Lung microvascular endothelial cell (primary cell): Measurements from ENCODE around the gene BDKRB2. TPM values are rescaled to one million over a fixed set of nuclear protein-coding genes. Genes with fewer than 3 reads are reported as not detected.

Source experiments
- DNase-seq, 2 donors: peaks; one replicate each; pipeline versions ENCODE4 v3.0.0 to v3.0.0-alpha.2; 2010; ENCODE audit warnings: low read depth in 2 of 2
- total RNA-seq: library from RNA; depleted of rRNA; stranded (reverse); fragments of >200 nt; gene quantifications from 2 replicates; pipeline ENCODE4 v1.2.1, GENCODE V29; 2014

BDKRB2 gene
- total RNA-seq, 1 donor from 2014 or later = under 0.01 TPM

DNA sequence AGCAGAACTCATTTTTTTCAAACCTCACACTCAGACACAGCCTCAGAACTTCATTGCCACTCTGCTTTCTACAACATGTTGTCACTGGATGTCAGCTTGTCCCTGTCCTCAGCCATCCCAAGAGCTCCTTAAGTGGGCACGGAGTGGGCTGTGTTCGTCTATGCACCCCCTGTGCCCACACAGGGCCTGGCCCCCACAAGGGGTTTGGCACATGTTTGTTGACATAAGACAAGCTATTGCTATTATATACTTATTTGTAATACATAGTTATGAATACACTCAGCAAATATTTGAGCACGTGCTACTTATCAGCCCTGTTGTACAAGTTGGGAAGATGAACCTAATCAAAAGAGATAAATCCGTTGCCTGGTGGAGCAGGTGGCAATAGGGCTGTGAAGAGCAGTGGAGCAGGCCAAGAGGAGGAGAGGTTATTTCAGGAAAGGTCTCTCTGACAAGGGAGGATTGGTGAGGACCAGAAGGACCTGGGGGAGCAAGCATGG lies 47.1 kb downstream of the BDKRB2 start:
- DNase-seq = no peak

DNA sequence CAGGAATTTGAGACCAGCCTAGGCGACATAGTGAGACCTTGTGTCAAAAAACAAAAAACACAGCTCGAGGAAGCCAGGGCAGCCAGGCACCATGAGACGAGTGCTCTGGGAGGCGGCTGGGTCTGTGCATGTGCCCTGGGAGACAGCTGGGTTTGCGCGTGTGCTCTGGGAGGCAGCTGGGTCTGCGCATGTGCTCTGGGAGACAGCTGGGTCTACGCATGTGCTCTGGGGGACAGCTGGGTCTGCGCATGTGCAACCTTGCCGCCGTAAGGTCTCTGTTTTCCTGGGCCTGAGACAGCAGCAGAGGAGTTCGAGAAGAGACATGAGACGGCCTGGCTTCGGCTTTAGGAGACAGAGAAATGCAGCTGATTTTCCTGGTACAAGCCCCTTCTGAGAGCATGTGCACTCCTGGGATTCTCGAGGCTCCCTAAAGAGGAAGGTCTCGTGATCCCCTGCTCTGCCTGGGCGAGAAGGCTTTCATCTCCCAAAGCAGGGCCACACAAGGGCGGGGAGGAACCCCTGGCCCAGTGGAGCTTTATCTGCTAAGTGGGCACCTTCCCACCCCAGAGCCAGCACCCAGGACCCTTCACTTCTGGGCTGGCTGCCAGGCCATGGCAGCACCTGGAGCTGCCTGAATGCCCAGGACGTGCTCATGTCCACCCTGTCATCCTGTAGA lies 47.8 kb downstream of the BDKRB2 start:
- no peak for DNase-seq

DNA sequence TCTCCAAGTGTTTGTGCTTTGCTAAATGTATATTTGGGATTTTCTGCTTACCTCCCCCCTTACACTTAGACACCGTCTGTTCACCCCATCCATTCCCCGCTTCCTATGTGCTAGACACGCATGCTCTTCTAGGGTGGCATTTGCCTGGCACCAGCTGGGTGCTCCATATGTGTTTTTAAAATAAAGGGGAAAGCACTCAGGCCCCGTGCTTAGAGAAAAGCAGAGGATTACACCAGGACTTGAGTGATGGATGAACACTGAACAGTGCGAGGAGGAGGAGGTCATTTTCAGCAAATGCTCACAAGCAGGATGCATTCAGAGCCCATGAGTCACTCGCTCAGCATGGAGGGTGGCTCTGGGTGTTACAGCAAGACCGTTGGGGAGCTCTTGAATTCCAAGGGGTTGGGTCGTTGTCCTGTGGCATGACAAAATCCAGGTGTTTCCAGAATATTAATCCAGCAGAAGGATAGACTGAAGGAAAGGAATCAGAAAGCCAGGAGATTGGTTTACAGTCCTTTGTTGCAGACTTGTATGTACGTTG lies 48.4 kb downstream of the BDKRB2 start:
- no peak for DNase-seq

DNA sequence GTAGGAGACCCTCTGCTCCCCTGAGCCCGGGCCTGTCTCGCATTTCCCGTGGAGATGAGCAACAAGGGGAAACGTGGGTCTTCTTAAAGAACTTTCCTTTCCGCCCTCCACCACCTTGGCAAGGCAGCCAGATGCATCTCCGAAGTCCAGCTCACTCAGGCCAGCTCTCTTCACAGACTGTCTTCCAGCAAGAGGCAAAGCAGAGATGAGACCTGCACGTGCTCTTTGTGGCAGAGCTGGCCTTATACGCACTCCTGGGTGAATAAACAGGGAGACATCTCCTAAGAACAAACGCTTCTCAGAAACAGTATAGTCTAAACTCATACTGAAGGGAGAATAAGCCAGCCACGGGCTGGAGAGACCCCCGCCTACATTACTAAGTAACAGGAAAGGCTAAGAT lies 50.0 kb downstream of the BDKRB2 start:
- DNase-seq = no peak

DNA sequence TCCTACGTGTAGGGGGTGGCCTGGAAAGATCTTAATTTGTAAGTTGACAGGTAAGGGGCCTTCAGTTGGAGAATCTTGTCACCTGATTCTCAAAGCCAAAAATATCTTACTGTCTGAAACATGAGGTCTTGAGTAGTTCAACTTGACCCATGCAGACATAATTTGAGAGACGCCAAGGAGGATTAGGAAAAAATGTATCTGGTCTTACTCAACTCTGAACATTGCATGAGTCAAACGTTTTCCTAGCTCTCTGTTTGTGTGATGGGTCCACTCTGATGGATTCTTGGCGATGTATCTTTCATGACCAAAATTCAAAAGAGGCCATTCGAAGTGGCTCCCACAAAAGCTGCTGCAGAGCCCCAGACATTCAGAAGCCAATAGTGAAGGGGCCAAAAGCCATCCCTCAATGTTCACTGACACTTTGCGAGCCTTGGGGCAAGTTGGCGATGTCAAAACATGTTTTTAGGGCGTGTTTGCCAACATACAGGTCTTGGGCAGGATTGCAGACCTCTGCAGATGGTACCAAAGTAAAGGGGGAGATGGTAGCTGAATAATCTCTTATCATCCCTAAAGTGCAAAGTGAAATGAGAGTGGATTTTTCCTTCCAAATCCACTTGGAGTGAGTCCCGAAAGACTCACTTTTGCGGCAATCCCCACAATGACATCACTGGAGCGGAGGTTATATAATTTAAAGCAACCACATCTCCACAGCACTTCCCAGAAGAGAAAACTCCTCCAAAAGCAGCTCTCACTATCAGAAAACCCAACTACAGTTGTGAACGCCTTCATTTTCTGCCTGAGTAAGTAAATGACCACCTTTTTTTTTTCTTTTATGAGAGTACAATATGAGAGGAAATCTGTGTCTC lies 51.1 kb downstream of the BDKRB2 start, which contains the start of gene BDKRB1:
TSS of gene BDKRB1 (plus strand) at position 710 of the 866 bp plus-strand sequence. CDS start 7,473 bp downstream, outside the sequence.
- DNase-seq = peak in 1 of 2 donors; percentile 23

DNA sequence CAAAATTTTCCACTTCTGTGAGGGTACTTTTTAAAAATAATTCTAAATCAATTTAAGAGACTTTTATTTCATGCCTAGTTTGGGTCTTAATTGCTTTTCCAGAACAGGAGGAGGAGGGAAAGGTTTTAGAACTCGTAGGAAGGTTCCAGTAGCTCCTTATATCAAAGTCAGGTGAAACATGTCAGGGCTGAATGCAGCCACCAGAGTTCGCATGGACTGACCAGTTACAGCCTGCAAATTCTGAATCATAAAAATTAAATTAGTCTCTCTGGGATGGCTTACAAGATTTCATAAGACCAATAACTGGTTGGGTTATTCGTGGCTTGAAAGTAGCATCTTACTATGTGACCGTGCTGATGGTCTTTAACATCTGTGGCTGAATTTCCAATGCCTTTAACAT lies 51.8 kb downstream of the BDKRB2 start:
- peak in 1 of 2 donors; percentile 30 for DNase-seq

DNA sequence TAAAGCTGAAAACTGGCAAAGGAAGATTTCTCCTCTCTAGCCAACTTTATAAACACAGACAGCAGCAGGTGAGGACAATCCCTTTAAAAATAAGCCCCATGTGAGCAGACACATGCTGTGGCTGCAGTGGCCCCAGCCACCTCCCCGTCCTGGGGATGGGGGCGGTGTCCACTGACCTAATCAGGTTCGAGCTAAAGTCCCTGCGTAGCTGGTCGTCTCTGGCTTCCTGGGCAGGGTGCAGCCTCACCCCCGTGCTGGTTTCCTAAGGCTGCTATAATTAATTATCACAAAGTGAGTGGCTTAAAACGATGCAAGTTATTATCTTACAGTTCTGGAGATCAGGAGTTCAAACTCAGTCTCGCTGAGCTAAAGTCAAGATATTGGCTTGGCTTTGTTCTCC lies 52.4 kb downstream of the BDKRB2 start:
- no peak for DNase-seq

DNA sequence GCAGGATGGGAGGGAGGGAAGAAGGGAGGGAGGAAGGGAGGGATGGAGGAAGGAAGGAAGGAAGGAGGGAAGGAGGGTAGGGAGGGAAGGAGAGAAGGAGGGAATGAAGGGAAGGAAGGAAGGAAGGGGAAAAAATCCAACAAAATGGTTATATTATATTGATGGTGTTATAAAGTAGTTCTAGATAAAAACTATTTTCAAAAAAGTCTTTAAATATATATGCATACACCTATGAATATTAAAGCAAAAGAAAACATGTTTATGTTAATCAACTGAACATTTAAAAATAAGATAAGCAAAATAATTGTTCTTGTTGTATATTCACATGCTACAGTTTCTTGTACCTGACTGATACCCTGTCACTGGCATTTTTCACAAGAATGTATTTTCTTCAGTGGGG lies 53.3 kb downstream of the BDKRB2 start:
- no peak for DNase-seq

DNA sequence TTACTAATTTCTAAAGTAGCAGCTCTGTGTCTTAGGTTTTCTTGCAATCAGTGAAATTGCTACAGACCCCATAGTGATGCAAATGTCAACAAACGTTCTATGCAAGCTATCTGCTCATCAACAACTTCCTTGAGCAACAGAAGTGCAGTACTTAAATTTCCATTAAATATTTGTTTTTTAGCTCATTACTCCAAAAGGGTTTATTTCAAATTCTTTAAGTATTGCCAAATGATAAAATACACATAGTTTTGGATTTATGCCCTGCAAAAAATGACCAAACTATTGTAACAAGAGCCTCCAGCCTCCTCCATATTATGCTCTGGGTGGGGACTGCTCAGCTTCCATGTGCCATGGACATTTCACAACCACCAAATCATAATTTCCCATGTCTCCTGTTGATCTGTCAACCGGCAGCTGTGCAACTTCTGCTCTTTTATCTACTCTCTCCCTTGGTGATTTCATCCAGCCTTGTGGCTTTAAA lies 55.7 kb downstream of the BDKRB2 start:
- DNase-seq = no peak

DNA sequence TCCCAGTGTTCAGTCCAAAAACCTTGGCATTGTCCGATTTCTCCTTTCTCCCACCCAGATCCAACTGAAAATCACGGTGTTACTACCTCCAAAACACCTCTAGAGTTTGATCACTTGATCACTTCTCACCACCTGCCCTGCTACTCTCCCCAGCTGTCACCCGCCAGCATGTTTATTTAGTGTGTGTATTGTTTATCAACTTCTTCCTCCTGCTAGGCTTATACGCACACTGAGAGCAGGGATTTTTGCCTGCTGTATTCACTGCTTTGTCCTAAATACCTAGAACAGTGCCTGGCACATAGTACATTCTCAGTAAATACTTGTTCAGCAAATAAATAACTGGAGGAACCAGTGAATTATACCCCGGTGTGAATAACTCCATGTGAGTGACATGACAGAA lies 56.4 kb downstream of the BDKRB2 start:
- DNase-seq = no peak

DNA sequence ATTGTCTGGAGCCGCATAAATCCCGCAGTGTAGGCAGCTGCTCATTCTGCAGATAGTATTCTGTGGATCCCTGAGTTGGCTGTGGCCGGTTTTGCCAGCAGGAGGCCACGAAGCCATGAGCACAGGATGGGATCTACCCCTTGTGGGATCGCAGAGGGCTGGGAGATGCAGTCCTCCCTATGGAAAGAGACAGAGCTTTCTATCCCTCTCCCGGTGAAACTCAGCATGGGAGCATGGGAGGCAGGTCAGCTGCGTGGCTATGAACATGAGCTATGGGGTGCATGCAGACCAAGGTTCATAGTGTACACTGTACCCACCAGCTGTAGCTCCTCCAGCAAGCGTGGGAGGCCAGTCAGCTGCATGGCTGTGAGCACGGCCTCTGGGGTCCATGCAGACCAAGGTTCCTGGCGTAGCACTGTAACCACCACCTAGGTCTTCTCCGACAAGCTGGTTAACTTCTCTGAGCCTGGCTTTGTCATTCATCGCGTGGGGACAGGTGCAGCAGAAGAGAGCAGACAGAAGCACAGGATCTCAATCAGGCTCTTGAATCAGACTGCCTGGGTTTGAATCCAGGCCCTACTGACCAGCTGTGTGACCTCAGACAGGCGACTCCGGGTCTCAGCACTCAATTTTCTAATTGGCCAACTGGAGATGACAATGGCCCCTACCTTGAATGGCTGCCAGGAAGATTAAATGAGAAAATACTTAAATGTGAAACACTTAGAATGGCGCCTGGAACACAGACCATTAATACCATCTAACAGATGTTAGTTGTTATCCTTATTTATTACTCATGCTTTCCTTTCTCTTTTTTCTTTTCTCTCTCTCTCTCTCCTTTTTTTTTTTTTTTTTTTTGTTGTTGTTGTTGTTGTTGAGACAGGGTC lies 57.4 kb downstream of the BDKRB2 start:
- no peak for DNase-seq

DNA sequence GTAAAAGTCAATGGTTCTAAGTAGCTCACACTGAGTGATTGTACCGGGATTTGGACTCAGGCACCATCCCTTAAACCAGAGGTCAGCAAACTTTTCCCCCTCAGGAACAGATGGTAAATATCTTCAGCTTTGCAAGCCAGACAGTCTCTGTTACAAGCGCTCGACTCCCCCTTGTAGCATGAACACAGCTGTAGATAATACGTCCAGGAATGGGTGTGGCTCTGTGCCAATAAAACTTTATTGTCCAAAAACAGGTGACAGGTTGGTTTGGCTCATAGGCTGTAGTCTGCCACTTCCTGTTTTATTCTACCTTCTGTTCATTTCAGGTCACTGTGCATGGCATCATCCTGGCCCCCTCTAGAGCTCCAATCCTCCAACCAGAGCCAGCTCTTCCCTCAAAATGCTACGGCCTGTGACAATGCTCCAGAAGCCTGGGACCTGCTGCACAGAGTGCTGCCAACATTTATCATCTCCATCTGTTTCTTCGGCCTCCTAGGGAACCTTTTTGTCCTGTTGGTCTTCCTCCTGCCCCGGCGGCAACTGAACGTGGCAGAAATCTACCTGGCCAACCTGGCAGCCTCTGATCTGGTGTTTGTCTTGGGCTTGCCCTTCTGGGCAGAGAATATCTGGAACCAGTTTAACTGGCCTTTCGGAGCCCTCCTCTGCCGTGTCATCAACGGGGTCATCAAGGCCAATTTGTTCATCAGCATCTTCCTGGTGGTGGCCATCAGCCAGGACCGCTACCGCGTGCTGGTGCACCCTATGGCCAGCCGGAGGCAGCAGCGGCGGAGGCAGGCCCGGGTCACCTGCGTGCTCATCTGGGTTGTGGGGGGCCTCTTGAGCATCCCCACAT lies 58.9 kb downstream of the BDKRB2 start:
- no peak for DNase-seq

DNA sequence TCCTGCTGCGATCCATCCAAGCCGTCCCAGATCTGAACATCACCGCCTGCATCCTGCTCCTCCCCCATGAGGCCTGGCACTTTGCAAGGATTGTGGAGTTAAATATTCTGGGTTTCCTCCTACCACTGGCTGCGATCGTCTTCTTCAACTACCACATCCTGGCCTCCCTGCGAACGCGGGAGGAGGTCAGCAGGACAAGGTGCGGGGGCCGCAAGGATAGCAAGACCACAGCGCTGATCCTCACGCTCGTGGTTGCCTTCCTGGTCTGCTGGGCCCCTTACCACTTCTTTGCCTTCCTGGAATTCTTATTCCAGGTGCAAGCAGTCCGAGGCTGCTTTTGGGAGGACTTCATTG lies 59.5 kb downstream of the BDKRB2 start:
- DNase-seq = no peak

DNA sequence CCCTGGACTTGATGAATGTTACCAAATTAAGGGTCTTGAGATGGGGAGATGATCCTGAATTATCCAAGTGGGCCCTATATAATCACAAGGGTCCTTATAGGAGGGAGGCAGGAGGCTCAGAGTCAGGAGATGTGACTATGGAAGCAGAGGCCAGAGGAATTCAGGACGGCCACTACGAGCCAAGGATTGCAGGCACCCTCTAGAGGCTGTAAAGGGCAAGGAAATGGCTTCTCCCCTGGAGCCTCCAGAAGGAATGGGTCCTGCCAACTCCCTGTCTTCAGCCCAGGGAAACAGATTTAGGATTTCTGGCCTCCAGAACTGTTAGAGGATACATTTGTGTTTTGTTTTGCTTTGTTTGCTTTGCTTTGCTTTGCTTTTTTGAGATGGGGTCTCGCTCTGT lies 60.2 kb downstream of the BDKRB2 start:
- peak in 1 of 2 donors; percentile 17 for DNase-seq

DNA sequence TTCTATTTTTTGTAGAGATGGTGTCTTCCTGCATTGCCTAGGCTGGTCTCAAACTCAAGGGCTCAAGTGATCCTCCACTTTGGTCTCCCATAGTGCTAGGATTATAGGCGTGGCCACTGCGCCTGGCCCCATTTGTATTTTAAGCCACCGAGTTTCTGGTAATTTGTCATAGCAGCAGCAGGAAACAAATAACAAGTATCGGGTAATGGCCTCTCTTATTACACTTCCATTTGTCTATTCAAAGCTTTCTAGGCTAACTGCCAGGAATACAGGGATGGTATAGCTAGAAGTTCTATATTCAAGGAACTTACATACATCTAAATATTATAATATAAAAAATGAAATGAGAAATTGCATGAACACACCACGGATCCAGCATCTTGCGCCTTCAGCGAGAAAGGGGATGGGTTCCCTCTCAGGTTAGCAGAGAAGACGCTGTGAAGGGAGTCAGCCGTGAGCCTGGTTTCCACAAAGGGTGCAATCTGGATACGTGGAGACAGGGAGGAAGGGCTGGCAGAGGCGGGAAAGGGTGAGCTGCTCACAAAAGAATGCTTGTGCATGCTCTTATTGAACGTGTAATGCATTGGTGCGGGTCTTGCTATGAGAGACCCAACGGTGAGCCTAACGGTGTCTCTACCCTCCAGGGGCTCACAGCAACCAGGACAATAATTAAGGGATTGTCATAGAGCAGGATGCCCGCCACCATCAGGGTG lies 60.9 kb downstream of the BDKRB2 start:
- DNase-seq = no peak

DNA sequence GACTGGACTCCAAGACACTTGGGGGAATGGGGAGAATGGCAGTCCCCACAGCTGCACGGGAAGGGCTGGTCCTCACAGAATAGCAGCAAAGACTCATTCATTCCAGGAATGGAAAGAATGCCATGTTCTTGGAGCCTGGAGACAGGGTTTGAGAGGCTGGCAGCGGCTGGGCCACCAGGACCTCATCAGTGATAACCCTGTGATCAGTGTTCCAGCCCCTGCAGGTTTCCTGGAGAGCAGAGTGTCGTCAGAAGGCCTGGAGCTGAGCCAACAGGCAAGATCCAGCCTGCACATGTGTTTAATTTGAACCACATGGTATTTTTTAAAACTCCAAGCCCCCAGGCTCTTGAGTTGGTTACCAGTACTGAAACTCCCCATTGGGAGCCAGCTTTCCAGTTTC lies 62.7 kb downstream of the BDKRB2 start:
- DNase-seq = peak in 1 of 2 donors; percentile 17

DNA sequence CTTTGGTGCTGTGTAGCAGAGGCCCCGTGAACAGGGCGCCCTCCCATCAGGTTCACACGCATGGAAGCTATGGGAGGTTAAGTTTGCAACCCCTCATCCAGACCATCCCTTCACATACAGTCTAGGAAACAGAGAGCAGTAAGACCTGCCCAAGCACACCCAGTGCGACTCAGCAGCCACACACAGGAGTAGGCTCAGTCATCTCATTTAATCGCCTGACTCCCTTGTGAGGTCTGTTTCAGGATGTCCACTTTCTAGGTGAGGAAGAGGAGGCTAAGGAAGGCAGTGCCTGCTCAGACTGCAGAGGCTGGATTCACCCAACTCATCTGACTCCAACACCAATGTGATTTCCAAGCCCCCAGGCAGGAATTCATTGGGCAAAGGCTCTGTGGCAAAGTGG lies 63.3 kb downstream of the BDKRB2 start:
- DNase-seq = no peak

DNA sequence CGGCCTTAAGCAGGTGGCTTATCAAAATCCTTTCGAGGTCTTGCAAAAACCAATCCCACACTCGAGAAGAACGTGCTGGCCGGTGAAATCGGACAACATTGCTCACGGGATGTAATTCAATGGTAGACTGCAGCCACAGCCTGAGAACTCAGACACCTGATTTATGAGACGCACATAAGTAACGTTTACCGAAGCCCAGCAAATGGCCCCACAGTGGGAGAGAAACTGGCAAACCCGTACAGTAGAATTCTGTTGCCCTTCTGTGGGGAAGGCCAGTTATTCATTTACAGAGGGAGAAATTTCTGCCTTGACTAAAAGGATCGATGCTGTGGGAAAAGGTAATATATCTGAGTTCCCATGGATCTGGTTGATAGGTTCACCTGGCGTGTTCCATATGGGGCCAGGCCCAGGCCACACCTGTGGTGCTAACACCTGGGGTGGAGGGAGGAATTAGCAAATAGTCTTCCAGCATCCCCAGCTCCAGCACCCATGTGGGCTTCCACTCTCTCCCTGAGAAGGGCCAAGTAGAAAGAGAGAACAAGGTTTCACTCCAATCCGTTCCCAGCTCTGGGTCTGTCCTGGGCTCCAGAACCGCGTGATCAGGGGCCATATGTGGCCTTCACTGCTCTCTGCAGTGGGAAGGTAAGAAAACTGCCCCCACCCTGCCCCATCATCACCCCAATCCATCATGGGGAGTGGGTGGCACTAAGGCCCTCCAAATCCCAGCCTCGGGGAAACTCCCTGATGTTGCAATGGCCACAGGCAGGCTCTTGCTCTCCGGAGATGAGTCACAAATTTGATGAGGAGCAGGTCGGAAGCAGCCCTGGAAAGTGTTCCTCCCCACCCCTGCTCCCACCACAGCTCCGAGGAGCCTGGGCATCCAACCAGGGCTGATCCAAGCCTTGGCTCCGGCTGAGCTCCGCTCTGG lies 64.1 kb downstream of the BDKRB2 start:
- peak in 1 of 2 donors; percentile 32 for DNase-seq

DNA sequence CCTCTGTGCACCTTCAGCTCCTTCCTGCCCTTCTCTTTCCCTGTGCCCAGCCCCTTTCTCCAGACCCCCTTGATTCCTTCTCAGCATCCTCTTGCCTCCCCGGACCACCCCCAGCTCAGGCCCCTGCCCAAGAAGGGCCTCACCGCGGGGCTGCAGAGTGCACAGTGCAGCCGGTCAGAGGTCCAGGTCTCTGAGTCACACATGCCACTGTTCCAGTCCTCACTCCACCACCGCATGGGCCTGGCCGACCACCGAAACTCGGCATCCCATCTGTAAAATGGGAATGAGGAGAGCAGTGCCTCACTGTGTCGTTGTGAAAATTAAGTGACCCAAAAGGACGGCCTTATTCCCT lies 64.7 kb downstream of the BDKRB2 start:
- no peak for DNase-seq
